Memory B cell (primary cell): ENCODE measurements around the gene NECTIN2.
"Not testable (repeated sequence)": the region's sequence is repeated elsewhere in the genome, so short reads cannot be mapped to it uniquely, and the experiment has no call there.

Experiments used
- ATAC-seq: fragments of 150-1000 bp; cut with Tn5 transposase; 2 replicates; pipeline ENCODE4 v1.10.0; 2021; ENCODE audit warnings: low read depth, mild to moderate bottlenecking, moderate library complexity
- DNase-seq, 2 donors: peaks; one replicate each; pipeline ENCODE4 v3.0.0; 2022; ENCODE audit warnings: low spot score in 2 of 2
- H3K27ac Mint-ChIP-seq: one replicate; pipeline ENCODE4 v1.8.0; 2022; ENCODE audit warnings: mild to moderate bottlenecking, moderate library complexity, mixed read lengths
- H3K27me3 Mint-ChIP-seq: one replicate; pipeline ENCODE4 v1.8.0; 2022; ENCODE audit warnings: mixed read lengths
- H3K36me3 Mint-ChIP-seq: one replicate; pipeline ENCODE4 v1.8.0; 2022; ENCODE audit warnings: mild to moderate bottlenecking, mixed read lengths
- H3K4me1 Mint-ChIP-seq: one replicate; pipeline ENCODE4 v1.8.0; 2022; ENCODE audit warnings: mixed read lengths
- H3K4me3 Mint-ChIP-seq: one replicate; pipeline ENCODE4 v1.8.0; 2022; ENCODE audit warnings: mild to moderate bottlenecking, moderate library complexity, mixed read lengths
- H3K9me3 Mint-ChIP-seq: one replicate; pipeline ENCODE4 v1.8.0; 2022; ENCODE audit warnings: mixed read lengths

NECTIN2 gene

GRCh38 chr19:44856421-44857083, 10.5 kb downstream of the NECTIN2 start:
- Mint-ChIP-seq H3K9me3 (no peaks in the 10 kb centered on the region), H3K4me1 (no peaks in the 10 kb centered on the region), H3K27ac (no peak overlapping the region), H3K27me3 (peaks cover 15% of the 10 kb centered on the region), H3K4me3 (no peak overlapping the region), H3K36me3 (peaks cover under 1% of the 10 kb centered on the region)
- no peak for ATAC-seq
- DNase-seq, result no peak

DNA sequence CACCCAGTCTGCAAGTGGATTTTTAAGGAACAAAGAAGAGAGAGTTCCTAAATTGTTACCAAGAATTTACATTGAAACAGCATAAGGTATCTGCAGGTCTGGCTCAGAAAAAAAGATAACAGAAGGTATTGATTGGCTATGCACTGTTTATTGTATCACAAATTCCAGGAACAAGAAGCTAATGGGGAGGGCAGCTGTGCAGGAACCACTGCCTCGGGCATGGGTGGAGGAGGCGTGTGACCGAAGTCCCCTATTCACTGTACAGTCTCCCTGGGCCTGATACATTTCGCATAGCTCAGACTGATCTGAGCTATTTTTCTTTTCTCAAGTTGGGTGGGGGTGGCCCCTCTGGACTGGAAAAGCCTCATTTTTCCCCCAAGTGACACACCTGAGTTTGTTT, 11.7 kb downstream of the NECTIN2 start:
- no peak for ATAC-seq
- H3K27ac Mint-ChIP-seq, result no peak overlapping the region
- H3K4me1 Mint-ChIP-seq, result no peaks in the 10 kb centered on the region
- H3K9me3 Mint-ChIP-seq, result no peaks in the 10 kb centered on the region
- no peak overlapping the region for H3K4me3 Mint-ChIP-seq
- peaks cover 4% of the 10 kb centered on the region for H3K36me3 Mint-ChIP-seq
- peaks cover 13% of the 10 kb centered on the region for H3K27me3 Mint-ChIP-seq
- DNase-seq, result no peak

DNA sequence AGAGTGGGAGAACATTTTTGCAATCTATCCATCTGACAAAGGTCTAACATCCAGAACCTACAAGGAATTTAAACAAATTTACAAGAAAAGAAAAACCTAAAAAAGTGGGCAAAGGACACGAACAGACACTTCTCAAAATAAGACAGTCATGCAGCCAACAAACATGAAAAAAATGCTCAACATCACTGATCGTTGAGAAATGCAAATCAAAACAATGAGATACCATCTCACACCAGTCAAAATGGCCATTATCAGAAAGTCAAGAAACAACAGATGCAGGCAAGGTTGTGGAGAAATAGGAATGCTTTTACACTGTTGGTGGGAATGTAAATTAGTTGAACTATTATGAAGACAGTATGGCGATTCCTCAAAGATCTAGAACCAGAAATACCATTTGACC, 15.5 kb downstream of the NECTIN2 start:
- H3K27me3 Mint-ChIP-seq, result peaks cover 12% of the 10 kb centered on the region

GRCh38 chr19:44863990-44864389, 17.9 kb downstream of the NECTIN2 start:
- H3K27me3 Mint-ChIP-seq, result peaks cover 16% of the 10 kb centered on the region
- no peaks in the 10 kb centered on the region for H3K4me1 Mint-ChIP-seq
- no peaks in the 10 kb centered on the region for H3K9me3 Mint-ChIP-seq
- no peak for DNase-seq
- no peak overlapping the region for H3K4me3 Mint-ChIP-seq
- ATAC-seq, result no peak
- no peak overlapping the region for H3K27ac Mint-ChIP-seq
- H3K36me3 Mint-ChIP-seq, result peaks cover 4% of the 10 kb centered on the region

More for the DNA sequence above, 15.5 kb downstream of the NECTIN2 start:
- H3K4me3 Mint-ChIP-seq, DNase-seq, H3K27ac Mint-ChIP-seq, H3K36me3 Mint-ChIP-seq, H3K4me1 Mint-ChIP-seq, ATAC-seq, H3K9me3 Mint-ChIP-seq: not testable (repeated sequence)

DNA sequence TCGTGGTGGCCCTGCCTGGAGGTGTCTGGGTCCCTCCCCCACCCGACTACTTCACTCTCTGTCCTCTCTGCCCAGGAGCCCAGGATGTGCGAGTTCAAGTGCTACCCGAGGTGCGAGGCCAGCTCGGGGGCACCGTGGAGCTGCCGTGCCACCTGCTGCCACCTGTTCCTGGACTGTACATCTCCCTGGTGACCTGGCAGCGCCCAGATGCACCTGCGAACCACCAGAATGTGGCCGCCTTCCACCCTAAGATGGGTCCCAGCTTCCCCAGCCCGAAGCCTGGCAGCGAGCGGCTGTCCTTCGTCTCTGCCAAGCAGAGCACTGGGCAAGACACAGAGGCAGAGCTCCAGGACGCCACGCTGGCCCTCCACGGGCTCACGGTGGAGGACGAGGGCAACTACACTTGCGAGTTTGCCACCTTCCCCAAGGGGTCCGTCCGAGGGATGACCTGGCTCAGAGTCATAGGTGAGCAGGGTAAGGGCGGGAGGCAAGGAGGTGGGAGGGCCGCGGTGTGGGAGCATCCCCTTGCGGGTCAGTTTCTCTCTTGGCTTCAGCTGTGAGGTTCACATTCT, 19.2 kb downstream of the NECTIN2 start:
- Mint-ChIP-seq H3K36me3 (peaks cover 4% of the 10 kb centered on the region), H3K4me1 (no peaks in the 10 kb centered on the region), H3K27me3 (peaks cover 16% of the 10 kb centered on the region), H3K27ac (no peak overlapping the region), H3K9me3 (no peaks in the 10 kb centered on the region), H3K4me3 (no peak overlapping the region)
- DNase-seq, result no peak
- no peak for ATAC-seq

GRCh38 chr19:44866664-44867063, 20.6 kb downstream of the NECTIN2 start:
- no peak for ATAC-seq
- peaks cover 2% of the 10 kb centered on the region for H3K36me3 Mint-ChIP-seq
- no peak overlapping the region for H3K27ac Mint-ChIP-seq
- no peak overlapping the region for H3K4me3 Mint-ChIP-seq
- H3K27me3 Mint-ChIP-seq, result peaks cover 14% of the 10 kb centered on the region
- no peak for DNase-seq
- no peaks in the 10 kb centered on the region for H3K4me1 Mint-ChIP-seq
- H3K9me3 Mint-ChIP-seq, result no peaks in the 10 kb centered on the region

GRCh38 chr19:44867578-44867977, 21.5 kb downstream of the NECTIN2 start:
- no peak overlapping the region for H3K27ac Mint-ChIP-seq
- H3K4me3 Mint-ChIP-seq, result no peak overlapping the region
- no peaks in the 10 kb centered on the region for H3K36me3 Mint-ChIP-seq
- H3K4me1 Mint-ChIP-seq, result no peaks in the 10 kb centered on the region
- H3K9me3 Mint-ChIP-seq, result no peaks in the 10 kb centered on the region
- H3K27me3 Mint-ChIP-seq, result peaks cover 15% of the 10 kb centered on the region
- DNase-seq, result no peak
- no peak for ATAC-seq

DNA sequence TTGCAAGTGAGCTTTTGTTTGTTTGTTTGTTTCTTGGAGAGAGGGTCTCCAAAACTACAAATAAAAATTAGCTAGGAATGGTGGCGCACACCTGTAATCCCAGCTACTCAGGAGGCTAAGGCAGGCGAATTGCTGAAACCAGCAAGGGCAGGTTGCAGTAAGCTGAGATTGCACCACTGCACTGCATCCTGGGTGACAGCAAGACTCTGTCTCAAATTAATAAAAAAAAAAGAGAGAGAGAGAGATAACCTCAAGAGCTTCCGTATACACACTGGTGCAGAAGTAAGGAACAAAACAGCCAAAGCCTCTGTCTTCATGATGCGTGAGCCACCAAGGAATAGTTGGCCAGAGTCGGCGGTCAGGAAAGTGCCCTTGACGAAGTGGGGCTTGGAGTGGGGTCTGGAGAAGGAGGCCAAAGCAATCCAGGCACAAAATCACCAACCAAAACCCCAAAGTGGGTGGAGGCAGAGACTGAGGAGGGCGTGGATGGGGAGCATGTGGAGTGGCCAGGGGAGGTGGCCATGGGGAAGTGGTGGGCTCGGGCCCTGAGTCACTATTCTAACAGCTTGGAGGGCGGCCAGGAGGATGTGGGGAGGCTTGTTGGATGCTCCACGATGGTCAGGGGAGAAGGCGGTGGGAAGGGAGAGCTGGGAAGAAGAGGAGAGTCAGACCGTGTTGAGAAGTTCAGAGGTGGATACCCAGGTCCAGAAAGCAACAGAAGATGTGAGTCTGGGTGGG, 23.8 kb downstream of the NECTIN2 start:
- DNase-seq, result no peak
- no peak for ATAC-seq
- Mint-ChIP-seq H3K27ac (no peak overlapping the region), H3K27me3 (peaks cover 19% of the 10 kb centered on the region), H3K36me3 (no peaks in the 10 kb centered on the region), H3K4me3 (no peak overlapping the region), H3K9me3 (no peaks in the 10 kb centered on the region), H3K4me1 (no peaks in the 10 kb centered on the region)

GRCh38 chr19:44871809-44872208, 25.7 kb downstream of the NECTIN2 start:
- Mint-ChIP-seq H3K27ac (no peak overlapping the region), H3K4me1 (no peaks in the 10 kb centered on the region), H3K9me3 (no peaks in the 10 kb centered on the region), H3K4me3 (no peak overlapping the region), H3K36me3 (no peaks in the 10 kb centered on the region), H3K27me3 (peaks cover 20% of the 10 kb centered on the region)
- ATAC-seq (no peak), DNase-seq (no peak)

- no peak for ATAC-seq
- Mint-ChIP-seq H3K36me3 (no peaks in the 10 kb centered on the region), H3K27me3 (peaks cover 21% of the 10 kb centered on the region), H3K27ac (no peak overlapping the region), H3K9me3 (no peaks in the 10 kb centered on the region), H3K4me3 (no peak overlapping the region), H3K4me1 (no peaks in the 10 kb centered on the region)
- DNase-seq, result no peak
Measured at GRCh38 chr19:44872661-44873060, 26.6 kb downstream of the NECTIN2 start.

GRCh38 chr19:44874317-44874716, 28.2 kb downstream of the NECTIN2 start:
- no peaks in the 10 kb centered on the region for H3K9me3 Mint-ChIP-seq

GRCh38 chr19:44875666-44876451, 29.8 kb downstream of the NECTIN2 start:
- H3K27ac Mint-ChIP-seq, result no peak overlapping the region
- no peaks in the 10 kb centered on the region for H3K9me3 Mint-ChIP-seq
- no peaks in the 10 kb centered on the region for H3K4me1 Mint-ChIP-seq
- no peak overlapping the region for H3K4me3 Mint-ChIP-seq
- peaks cover 24% of the 10 kb centered on the region for H3K27me3 Mint-ChIP-seq
- no peaks in the 10 kb centered on the region for H3K36me3 Mint-ChIP-seq
- DNase-seq (no peak), ATAC-seq (no peak)

More at GRCh38 chr19:44874317-44874716, 28.2 kb downstream of the NECTIN2 start:
- Mint-ChIP-seq H3K36me3 (no peaks in the 10 kb centered on the region), H3K4me3 (no peak overlapping the region), H3K4me1 (no peaks in the 10 kb centered on the region), H3K27ac (no peak overlapping the region), H3K27me3 (peaks cover 22% of the 10 kb centered on the region)
- DNase-seq (no peak), ATAC-seq (no peak)

DNA sequence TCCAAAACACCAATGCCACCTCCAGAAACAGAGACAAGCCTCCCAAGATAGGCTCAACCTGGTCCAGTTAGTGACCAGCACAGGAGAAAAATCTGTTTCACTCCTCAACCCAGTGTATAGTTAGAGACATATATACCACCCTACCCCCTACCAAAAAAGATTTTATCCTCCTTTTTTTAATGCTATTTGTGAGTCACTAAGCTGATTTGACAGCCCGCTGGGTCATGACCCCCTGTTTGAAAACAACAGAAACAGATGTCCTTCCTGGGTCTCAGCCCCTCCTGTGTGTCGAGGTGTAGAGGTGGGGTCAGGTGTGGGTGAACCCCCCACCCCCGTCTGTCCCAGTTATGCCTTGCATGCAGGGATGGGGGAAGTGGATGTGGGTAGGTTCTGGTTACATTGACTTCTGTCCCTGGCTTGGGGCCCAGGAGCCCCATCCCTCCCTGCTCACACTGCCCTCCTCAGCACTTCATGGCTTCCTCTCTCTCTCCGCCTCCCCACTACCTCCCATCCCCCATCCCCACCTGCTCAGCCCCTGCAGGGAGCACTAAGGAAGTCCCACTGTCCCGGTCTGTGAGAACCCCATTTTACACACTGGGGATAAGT, 30.9 kb downstream of the NECTIN2 start:
- Mint-ChIP-seq H3K4me1 (no peaks in the 10 kb centered on the region), H3K4me3 (no peak overlapping the region), H3K27ac (no peak overlapping the region), H3K27me3 (peaks cover 29% of the 10 kb centered on the region), H3K9me3 (no peaks in the 10 kb centered on the region), H3K36me3 (no peaks in the 10 kb centered on the region)
- DNase-seq (no peak), ATAC-seq (no peak)
